Measurements from ENCODE around the gene DERA. TPM values are rescaled to one million over a fixed set of nuclear protein-coding genes. Genes with fewer than 3 reads are reported as not detected.

Gene DERA
- total RNA-seq, 4 donors from 2014 or later, result 30.9 to 40.6 (median 34.9) TPM

- no peak for DNase-seq (ENCODE audit: low spot score in 2 of 2)
- Histone ChIP-seq H3K36me3 (peaks cover 0 to 49% (median 0%) of the 10 kb centered on the region in 3 donors), H3K4me3 (no peak overlapping the region), H3K27me3 (no peaks in the 10 kb centered on the region), H3K9me3 (no peaks in the 10 kb centered on the region), H3K27ac (no peak overlapping the region), H3K4me1 (no peaks in the 10 kb centered on the region)
- WGBS, 2 donors, result 91 to 95% methylated on average over 6 of the region's 6 CpGs
- TF ChIP-seq POLR2A (IDR thresholded peaks at IDR 0.05) (no peak), EP300 (IDR thresholded peaks at IDR 0.05) (no peak)
- TF ChIP-seq, protein P1, sequence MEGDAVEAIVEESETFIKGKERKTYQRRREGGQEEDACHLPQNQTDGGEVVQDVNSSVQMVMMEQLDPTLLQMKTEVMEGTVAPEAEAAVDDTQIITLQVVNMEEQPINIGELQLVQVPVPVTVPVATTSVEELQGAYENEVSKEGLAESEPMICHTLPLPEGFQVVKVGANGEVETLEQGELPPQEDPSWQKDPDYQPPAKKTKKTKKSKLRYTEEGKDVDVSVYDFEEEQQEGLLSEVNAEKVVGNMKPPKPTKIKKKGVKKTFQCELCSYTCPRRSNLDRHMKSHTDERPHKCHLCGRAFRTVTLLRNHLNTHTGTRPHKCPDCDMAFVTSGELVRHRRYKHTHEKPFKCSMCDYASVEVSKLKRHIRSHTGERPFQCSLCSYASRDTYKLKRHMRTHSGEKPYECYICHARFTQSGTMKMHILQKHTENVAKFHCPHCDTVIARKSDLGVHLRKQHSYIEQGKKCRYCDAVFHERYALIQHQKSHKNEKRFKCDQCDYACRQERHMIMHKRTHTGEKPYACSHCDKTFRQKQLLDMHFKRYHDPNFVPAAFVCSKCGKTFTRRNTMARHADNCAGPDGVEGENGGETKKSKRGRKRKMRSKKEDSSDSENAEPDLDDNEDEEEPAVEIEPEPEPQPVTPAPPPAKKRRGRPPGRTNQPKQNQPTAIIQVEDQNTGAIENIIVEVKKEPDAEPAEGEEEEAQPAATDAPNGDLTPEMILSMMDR (IDR thresholded peaks at IDR 0.05), result no peak
Measured at GRCh38 chr12:15988983-15989755, 78.0 kb downstream of the DERA start.

- DNase-seq (ENCODE audit: low spot score in 2 of 2), result no peak
- no peak overlapping the region for H3K27ac ChIP-seq
- H3K27me3 ChIP-seq, result no peaks in the 10 kb centered on the region
- no peaks in the 10 kb centered on the region for H3K9me3 ChIP-seq
- no peak overlapping the region for H3K4me3 ChIP-seq
- TF ChIP-seq EP300 (IDR thresholded peaks at IDR 0.05) (no peak), POLR2A (IDR thresholded peaks at IDR 0.05) (no peak)
- TF ChIP-seq, protein P1 (IDR thresholded peaks at IDR 0.05), result no peak
- H3K36me3 ChIP-seq, result peaks cover 0 to 13% (median 0%) of the 10 kb centered on the region in 3 donors
- WGBS, 2 donors, result 91 to 93% methylated on average over 4 of the region's 4 CpGs
- H3K4me1 ChIP-seq, result peaks cover 0 to 4% (median 0%) of the 10 kb centered on the region in 4 donors
Measured at GRCh38 chr12:15995801-15996200, 84.7 kb downstream of the DERA start.

GRCh38 chr12:15996254-15996653 is 85.1 kb downstream of the DERA start:
- peaks cover 0 to 8% (median 0%) of the 10 kb centered on the region in 3 donors for H3K36me3 ChIP-seq
- no peaks in the 10 kb centered on the region for H3K27me3 ChIP-seq
- H3K27ac ChIP-seq, result no peak overlapping the region
- TF ChIP-seq, protein P1 (IDR thresholded peaks at IDR 0.05), result no peak
- TF ChIP-seq POLR2A (IDR thresholded peaks at IDR 0.05), result no peak
- TF ChIP-seq EP300 (IDR thresholded peaks at IDR 0.05), result no peak
- no peak overlapping the region for H3K4me3 ChIP-seq
- WGBS, 2 donors, result 60 to 84% methylated on average over 3 of the region's 3 CpGs
- H3K9me3 ChIP-seq, result no peaks in the 10 kb centered on the region
- peaks cover 0 to 4% (median 0%) of the 10 kb centered on the region in 4 donors for H3K4me1 ChIP-seq
- DNase-seq (ENCODE audit: low spot score in 2 of 2), result no peak

DNA sequence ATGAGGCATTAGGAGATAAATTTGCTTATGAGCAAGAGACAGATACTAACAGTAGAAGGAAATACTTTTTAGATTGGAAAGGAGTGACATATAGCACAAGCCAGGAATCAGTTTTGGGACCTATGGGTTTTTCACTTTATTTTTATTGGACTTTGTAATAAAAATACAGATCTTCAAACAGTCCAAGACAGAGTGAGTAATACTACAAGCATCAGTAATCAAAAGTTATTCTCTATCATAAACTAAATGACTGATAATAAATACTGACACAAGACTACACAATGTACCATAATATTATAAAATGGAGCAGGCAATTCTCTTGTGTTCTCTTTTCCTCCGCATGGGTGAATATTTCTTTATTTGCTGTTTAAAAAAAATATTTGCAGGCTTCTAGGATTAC is 85.8 kb downstream of the DERA start:
- 77 to 86% methylated on average over 1 of the region's 1 CpG for WGBS, 2 donors
- no peak overlapping the region for H3K4me3 ChIP-seq

GRCh38 chr12:15997910-15998309 is 86.8 kb downstream of the DERA start:
- Histone ChIP-seq H3K27me3 (no peaks in the 10 kb centered on the region), H3K4me3 (no peak overlapping the region), H3K4me1 (peaks cover 0 to 4% (median 0%) of the 10 kb centered on the region in 4 donors), H3K9me3 (no peaks in the 10 kb centered on the region), H3K36me3 (peaks cover 0 to 8% (median 0%) of the 10 kb centered on the region in 3 donors), H3K27ac (no peak overlapping the region)
- 80 to 83% methylated on average over 2 of the region's 2 CpGs for WGBS, 2 donors
- DNase-seq (ENCODE audit: low spot score in 2 of 2), result no peak
- TF ChIP-seq, protein P1 (IDR thresholded peaks at IDR 0.05), result no peak
- TF ChIP-seq POLR2A (IDR thresholded peaks at IDR 0.05) (no peak), EP300 (IDR thresholded peaks at IDR 0.05) (no peak)

More for the DNA sequence above, 85.8 kb downstream of the DERA start:
- Histone ChIP-seq H3K27ac (no peak overlapping the region), H3K27me3 (no peaks in the 10 kb centered on the region), H3K36me3 (peaks cover 0 to 8% (median 0%) of the 10 kb centered on the region in 3 donors), H3K9me3 (no peaks in the 10 kb centered on the region), H3K4me1 (peaks cover 0 to 4% (median 0%) of the 10 kb centered on the region in 4 donors)
- TF ChIP-seq, protein P1 (IDR thresholded peaks at IDR 0.05), result no peak
- TF ChIP-seq POLR2A (IDR thresholded peaks at IDR 0.05), result no peak
- TF ChIP-seq EP300 (IDR thresholded peaks at IDR 0.05), result no peak
- DNase-seq (ENCODE audit: low spot score in 2 of 2), result no peak

Data from tibial nerve (tissue), 4 donors.